ENCODE measurements around the gene SLC6A18.

SLC6A18 gene

GRCh38 chr5:1187234-1187949 is 37.8 kb upstream of the SLC6A18 start:
- no peak for DNase-seq

DNA sequence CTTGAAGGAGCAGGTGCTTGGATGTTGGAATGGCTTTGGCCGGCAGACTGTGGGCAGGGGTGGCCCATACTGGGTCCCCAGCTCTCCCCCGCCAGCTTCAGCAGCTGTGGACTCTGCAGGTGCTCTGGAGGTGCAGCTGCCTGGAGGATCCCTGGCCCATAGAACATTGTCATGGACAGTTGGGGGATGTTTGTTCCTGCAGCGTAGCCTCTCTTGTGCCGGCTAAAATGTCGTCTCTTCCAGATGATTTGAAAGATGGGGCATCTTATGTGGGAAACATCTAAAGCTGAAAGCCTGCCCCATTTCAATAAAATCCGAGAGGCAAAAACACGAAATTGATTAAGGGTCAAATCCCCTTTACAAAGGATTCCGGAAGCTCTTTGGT is 37.2 kb upstream of the SLC6A18 start:
- DNase-seq = no peak

DNA sequence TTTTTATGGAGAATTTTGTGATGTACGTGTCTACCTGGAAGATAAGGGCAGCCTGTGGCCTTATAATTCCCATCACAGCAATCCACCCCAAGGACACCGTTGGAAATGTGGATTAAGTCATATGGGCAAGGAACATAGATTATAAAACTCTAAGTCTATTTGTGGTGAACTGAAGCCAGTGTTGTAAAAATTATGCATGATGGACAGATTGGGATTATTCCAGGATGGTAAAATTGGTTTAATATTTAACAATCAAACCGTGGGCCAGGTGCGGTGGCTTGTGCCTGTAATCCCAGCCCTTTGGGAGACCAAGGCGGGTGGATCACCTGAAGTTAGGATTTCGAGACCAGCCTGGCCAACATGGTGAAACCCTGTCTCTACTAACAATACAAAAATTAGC is 36.7 kb upstream of the SLC6A18 start:
- no peak for DNase-seq

- no peak for DNase-seq
These were observed 35.9 kb upstream of the SLC6A18 start for GRCh38 chr5:1189269-1189668.

GRCh38 chr5:1190278-1190677 is 34.9 kb upstream of the SLC6A18 start:
- DNase-seq = no peak

GRCh38 chr5:1190837-1191239 is 34.3 kb upstream of the SLC6A18 start:
- DNase-seq = no peak

GRCh38 chr5:1192971-1193590 is 32.1 kb upstream of the SLC6A18 start:
- no peak for DNase-seq

DNA sequence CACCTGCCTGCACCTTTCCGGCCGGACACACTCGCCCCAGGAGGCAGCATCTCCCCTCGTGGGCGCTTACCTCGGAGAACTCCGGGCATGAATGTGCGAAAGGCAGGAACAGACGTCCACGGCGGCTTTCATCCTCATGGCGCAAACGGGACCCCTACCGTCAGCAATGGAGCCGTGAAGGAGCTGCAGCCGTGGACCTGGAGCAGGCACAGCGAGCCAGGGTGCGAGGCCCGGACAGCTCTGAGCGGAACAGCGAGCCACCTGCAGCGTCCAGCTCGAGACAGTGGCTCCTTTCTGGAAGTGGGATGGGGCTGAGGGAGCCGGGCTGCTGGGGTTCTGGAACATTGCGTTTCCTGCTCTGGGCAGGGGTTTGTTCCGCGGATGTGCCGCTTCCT is 31.6 kb upstream of the SLC6A18 start:
- DNase-seq = no peak

DNA sequence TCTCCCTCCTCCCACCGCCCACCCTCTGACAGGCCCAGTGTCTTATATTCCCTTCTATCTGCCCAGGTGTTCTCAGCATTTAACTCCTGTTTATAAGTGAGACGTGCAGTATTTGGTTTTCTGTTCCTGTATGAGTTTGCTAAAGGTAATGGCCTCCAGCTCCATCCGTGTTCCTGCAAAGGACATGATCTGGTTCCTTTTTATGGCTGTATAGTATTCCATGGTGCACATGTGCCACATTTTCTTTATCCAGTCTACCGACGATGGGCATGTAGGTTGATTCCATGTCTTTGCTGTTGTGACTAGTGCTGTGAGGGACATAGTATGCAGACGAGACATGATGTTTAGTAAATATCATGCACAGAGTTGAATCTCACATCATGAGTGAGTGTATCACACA is 30.8 kb upstream of the SLC6A18 start:
- DNase-seq = no peak

DNA sequence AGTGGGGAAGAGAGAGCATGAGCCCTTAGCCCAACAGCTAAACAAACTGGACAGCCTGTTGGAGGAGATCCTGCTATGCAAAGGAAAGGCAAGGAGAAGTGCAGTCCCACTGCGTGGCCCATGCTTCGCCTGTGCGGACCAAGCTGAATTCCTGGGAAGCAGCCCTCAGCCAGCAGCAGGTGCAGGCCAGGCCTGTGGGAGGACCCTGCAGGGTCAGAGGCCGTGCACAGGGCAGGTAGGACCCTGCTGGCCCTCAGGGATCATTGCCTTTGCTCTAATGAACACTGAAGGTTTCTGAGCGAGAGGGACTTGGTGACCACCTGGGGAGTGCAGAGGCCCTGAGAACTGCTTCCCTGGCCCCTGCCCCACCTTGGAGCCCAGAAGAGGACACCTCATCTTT is 29.7 kb upstream of the SLC6A18 start:
- no peak for DNase-seq

DNA sequence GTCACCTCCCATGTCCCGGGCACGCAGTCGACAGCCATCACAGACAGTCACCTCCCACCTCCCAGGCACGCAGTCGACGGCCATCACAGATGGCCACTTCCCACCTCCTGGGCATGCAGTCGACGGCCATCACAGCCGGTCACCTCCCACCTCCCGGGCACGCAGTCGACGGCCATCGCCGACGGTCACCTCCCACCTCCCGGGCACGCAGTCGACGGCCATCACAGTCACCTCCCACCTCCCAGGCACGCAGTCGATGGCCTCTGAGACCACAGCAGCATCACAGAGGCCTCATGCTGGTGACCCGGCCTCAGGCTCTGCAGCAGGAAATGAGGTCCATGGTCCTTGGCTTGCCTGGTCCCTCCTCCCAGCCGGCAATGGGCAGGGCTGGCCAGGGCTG is 29.3 kb upstream of the SLC6A18 start:
- DNase-seq = no peak

DNA sequence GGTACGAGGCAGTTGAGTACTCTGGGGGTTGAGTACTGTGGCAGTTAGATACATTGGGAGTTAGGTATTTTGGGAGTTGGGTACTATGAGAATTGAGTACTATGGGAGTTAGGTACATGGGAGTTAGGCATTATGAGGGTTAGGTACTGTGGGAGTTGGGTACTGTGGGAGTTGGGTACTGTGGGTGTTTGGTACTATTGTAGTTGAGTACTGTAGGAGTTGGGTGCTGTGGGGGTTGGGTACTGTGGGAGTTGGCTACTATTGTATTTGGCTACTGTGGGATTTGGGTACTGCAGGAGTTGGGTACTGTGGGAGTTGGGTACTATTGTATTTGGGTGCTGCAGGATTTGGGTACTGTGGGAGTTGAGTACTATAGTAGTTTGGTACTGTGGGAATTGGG is 28.6 kb upstream of the SLC6A18 start:
- DNase-seq = no peak

- DNase-seq = no peak
These were observed 27.1 kb upstream of the SLC6A18 start for GRCh38 chr5:1197876-1198666.

DNA sequence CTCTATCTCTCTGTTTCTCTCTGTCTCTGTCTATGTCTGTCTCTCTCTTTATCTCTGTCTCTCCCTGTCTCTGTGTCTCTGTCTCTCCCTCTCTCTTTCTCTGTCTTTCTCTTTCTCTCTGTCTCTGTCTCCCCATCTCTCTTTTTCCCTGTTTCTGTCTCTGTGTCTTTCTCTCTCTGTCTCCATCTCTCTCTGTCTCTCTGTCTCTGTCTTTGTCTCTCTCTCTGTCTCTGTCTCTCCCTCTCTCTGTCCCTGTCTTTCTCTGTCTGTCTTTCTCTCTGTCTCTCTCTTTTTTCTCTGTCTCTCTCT is 25.9 kb upstream of the SLC6A18 start:
- DNase-seq = no peak

DNA sequence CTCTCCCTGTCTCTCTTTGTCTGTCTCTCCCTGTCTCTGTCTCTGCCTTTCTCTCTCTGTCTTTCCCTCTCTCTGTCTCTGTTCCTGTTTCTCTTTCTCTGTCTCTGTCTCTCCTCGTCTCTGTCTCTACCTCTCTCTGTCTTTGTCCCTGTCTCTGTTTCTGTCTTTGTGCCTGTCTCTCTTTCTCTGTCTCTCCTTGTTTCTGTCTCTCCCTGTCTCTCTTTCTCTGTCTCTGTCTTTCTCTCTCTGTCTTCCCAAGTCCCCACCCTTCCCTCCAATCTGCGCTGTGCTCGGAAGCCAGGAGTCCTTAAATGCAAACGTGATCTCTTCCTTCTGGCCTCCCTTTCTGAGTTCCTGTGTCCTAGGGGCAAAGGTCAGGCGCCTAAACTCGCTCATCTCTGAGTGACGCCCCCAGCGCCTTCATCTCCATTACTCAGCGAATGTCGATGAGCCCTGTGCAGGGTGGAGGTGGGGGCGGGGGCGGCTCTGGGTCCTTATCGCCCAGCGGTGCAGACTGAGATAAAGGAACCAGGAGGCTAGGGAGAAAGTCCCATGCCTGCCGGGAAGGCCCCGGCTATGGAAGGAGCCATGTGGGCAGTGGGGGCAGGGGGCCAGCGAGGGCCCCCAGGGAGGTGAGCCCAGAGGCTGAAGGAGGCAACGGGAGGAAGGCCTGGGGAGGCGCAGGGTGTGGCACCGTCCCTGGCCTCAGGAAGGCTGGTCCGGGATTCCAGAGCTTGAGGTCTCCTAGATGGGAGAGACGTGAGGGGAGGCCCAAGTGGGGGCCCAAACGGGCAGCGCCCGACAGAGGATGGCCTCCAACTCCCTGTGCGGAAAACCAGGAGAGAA is 25.3 kb upstream of the SLC6A18 start:
- DNase-seq = no peak

GRCh38 chr5:1200495-1201326 is 24.5 kb upstream of the SLC6A18 start:
- DNase-seq = no peak

DNA sequence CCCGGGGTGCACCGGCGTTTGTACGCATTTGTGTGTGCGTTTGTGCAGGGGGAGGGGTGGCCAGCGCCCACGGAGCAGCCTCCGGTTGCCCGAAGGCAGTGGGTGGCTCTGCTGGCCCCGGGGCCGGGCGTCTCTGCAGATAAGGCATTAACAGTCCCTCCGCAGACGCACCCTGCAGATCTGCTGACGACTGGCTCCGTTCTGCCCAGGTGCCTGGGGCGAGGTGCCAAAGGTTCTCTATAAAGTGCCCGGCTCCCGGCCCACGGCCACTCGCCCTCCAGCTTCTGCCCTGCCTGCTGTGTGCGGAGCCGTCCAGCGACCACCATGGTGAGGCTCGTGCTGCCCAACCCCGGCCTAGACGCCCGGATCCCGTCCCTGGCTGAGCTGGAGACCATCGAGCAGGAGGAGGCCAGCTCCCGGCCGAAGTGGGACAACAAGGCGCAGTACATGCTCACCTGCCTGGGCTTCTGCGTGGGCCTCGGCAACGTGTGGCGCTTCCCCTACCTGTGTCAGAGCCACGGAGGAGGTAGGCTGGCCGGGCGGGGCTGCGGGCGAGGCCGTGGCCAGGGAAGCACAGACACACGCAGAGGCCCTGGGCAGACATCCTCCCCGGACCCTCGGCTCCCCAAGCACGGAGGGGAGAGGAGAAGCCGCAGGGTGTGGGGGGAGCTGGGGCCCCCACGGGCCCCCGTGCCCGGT is 23.7 kb upstream of the SLC6A18 start, which contains the start of gene SLC6A19:
Gene SLC6A19 (plus strand): TSS at position 269 of the 699 bp plus-strand sequence. CDS start 56 bp downstream, at position 325.
- DNase-seq = no peak

GRCh38 chr5:1202026-1202797 is 23.0 kb upstream of the SLC6A18 start:
- no peak for DNase-seq

- no peak for DNase-seq
These were observed 22.4 kb upstream of the SLC6A18 start for GRCh38 chr5:1202798-1203185.

GRCh38 chr5:1203311-1203967 is 21.7 kb upstream of the SLC6A18 start:
- no peak for DNase-seq

Data from SHP77 (cell line).